ENCODE measurements around the gene CEP97.

Gene CEP97

GRCh38 chr3:101803173-101803782 lies 78.9 kb downstream of the CEP97 start:
- peak; percentile 74 for DNase-seq (ENCODE audit: low read depth)
- H3K4me3 ChIP-seq (ENCODE audit: low read depth, low read length) = no peak overlapping the region
- no peak for TF ChIP-seq MYC (IDR thresholded peaks at IDR 0.05; ENCODE audit: low read depth, low read length)
- TF ChIP-seq, protein P1, sequence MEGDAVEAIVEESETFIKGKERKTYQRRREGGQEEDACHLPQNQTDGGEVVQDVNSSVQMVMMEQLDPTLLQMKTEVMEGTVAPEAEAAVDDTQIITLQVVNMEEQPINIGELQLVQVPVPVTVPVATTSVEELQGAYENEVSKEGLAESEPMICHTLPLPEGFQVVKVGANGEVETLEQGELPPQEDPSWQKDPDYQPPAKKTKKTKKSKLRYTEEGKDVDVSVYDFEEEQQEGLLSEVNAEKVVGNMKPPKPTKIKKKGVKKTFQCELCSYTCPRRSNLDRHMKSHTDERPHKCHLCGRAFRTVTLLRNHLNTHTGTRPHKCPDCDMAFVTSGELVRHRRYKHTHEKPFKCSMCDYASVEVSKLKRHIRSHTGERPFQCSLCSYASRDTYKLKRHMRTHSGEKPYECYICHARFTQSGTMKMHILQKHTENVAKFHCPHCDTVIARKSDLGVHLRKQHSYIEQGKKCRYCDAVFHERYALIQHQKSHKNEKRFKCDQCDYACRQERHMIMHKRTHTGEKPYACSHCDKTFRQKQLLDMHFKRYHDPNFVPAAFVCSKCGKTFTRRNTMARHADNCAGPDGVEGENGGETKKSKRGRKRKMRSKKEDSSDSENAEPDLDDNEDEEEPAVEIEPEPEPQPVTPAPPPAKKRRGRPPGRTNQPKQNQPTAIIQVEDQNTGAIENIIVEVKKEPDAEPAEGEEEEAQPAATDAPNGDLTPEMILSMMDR (IDR thresholded peaks at IDR 0.05; ENCODE audit: low read depth, low read length) = peak; percentile 78

DNA sequence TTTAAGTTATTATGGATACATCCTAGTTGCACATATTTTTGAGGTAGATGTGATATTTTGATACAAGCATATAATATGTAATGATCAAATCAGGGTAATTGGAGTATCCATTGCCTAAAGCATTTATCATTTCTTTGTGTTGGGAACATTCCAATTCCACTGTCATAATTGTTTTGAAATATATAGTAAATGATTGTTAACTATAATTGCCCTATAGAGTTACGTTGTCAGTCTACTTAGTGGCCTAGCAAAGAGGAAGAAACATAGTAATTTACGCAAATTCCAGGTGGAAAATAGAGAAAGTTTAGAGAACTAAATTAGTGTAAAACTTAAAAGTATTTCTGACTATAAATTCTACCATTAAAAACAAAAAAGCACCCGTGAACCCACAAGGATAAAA lies 79.5 kb downstream of the CEP97 start:
- DNase-seq (ENCODE audit: low read depth) = no peak
- no peak overlapping the region for H3K4me3 ChIP-seq (ENCODE audit: low read depth, low read length)
- TF ChIP-seq, protein P1 (IDR thresholded peaks at IDR 0.05; ENCODE audit: low read depth, low read length) = no peak
- TF ChIP-seq MYC (IDR thresholded peaks at IDR 0.05; ENCODE audit: low read depth, low read length) (no peak), POLR2A (IDR thresholded peaks at IDR 0.05; ENCODE audit: extremely low read depth, insufficient read length) (no peak), MAX (IDR thresholded peaks at IDR 0.05; ENCODE audit: low read depth, low read length) (no peak)

DNA sequence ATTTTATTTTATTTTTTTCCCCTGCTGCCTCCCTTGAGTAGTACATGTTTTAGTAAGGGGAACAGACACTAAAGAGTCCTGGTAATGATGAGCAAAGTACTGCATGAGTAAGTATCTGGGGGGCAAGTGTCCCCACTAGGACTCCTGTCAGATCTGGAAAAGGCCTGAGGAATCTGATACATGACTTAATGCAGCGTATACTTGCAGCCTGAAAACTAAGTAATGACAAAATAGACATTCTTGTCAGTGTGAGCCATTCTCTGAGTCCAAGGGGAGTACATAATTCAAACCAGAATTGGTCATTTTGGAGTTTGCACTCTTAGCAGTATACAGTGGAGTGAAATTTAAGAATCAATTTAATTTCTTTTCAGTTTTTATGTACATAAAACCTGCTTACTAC lies 82.1 kb downstream of the CEP97 start:
- no peak for DNase-seq (ENCODE audit: low read depth)
- no peak for TF ChIP-seq MAX (IDR thresholded peaks at IDR 0.05; ENCODE audit: low read depth, low read length)
- TF ChIP-seq MYC (IDR thresholded peaks at IDR 0.05; ENCODE audit: low read depth, low read length) = no peak
- TF ChIP-seq, protein P1 (IDR thresholded peaks at IDR 0.05; ENCODE audit: low read depth, low read length) = no peak
- no peak for TF ChIP-seq POLR2A (IDR thresholded peaks at IDR 0.05; ENCODE audit: extremely low read depth, insufficient read length)

DNA sequence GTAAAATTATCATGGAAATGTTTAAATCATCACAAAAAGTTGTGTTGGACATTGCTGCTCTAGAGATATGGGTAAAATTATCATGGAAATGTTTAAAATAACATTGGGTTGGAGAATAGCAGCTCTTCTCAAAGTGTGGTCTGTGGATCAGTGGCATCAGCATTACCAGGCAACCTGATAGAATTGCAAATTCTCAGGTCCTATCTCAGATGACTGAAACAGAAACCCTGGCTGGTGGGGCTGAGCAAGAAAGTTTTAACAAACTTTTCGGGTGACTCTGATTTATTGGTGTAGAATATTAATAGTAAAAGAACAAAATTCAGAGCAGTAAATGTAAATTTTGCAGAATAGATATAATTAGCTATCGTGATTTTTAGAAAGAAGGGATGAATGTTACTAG lies 83.5 kb downstream of the CEP97 start:
- no peak for DNase-seq (ENCODE audit: low read depth)
- H3K4me3 ChIP-seq (ENCODE audit: low read depth, low read length) = no peak overlapping the region
- no peak for TF ChIP-seq MYC (IDR thresholded peaks at IDR 0.05; ENCODE audit: low read depth, low read length)
- TF ChIP-seq MAX (IDR thresholded peaks at IDR 0.05; ENCODE audit: low read depth, low read length) = no peak
- TF ChIP-seq POLR2A (IDR thresholded peaks at IDR 0.05; ENCODE audit: extremely low read depth, insufficient read length) = no peak
- TF ChIP-seq, protein P1 (IDR thresholded peaks at IDR 0.05; ENCODE audit: low read depth, low read length) = no peak

More for the DNA sequence above, 82.1 kb downstream of the CEP97 start:
- H3K4me3 ChIP-seq (ENCODE audit: low read depth, low read length) = no peak overlapping the region

DNA sequence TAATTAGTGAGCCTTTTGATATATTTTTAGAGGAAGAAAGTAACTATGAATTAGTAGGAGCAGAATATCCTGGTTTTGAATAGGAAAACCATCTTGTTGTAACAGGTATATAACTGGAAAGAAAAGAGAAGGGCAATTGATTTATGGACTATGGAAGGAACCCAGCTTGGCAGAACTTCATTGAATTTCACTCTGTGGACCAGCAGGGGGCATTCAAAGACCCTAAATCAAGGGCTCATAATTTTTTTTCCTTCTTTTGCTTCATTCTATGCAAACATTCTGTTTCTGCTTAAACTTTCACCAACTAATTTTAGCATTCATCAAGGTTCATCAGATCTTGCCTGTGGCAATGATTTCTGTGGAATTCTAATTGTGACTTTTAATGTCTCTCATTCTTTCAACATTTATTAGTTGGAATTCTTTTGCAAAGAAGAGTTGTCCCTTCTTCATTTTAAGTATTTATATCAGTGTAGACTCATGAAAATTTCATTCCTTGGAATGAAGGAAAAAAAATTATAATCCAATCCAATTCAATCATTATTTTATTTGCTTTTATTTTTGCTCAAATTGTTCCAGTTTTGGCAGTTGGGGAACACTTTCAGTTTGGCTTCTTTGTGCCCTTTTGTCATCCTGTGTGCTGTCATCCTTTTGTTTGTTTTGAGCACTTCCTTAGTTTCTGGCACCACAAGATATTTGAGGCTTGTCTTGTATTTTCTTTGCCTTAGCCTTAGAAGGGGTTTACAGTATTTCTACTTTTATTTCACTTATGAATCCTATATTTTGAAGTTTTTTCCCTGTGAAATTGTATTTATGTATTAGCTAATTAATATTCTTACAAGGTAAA lies 85.0 kb downstream of the CEP97 start:
- H3K4me3 ChIP-seq (ENCODE audit: low read depth, low read length) = no peak overlapping the region
- TF ChIP-seq, protein P1 (IDR thresholded peaks at IDR 0.05; ENCODE audit: low read depth, low read length) = peak; percentile 36
- TF ChIP-seq POLR2A (IDR thresholded peaks at IDR 0.05; ENCODE audit: extremely low read depth, insufficient read length) (no peak), MYC (IDR thresholded peaks at IDR 0.05; ENCODE audit: low read depth, low read length) (no peak), MAX (IDR thresholded peaks at IDR 0.05; ENCODE audit: low read depth, low read length) (no peak)
- peak; percentile 57 for DNase-seq (ENCODE audit: low read depth)

Measured in NB4 (cell line).